ES-I3 (cell line): ENCODE measurements around the gene WNK1.
"Not testable (repeated sequence)": the region's sequence is repeated elsewhere in the genome, so short reads cannot be mapped to it uniquely, and the experiment has no call there.

Experiments used
- H3K36me3 ChIP-seq: 2 replicates; pipeline ENCODE4 v1.6.1; 2013; ENCODE audit warnings: mild to moderate bottlenecking, low read length, control low read depth, moderate library complexity; ENCODE audit not compliant: insufficient read depth
- H3K4me1 ChIP-seq: 2 replicates; pipeline ENCODE4 v1.6.1; 2013; ENCODE audit warnings: mild to moderate bottlenecking, control low read depth, low read length; ENCODE audit not compliant: insufficient read depth
- H3K9ac ChIP-seq: 2 replicates; pipeline ENCODE4 v1.6.1; 2013; ENCODE audit warnings: low read depth, mild to moderate bottlenecking, low read length, moderate library complexity
- H3K9me3 ChIP-seq: 2 replicates; pipeline ENCODE4 v1.6.1; 2013; ENCODE audit warnings: mild to moderate bottlenecking, low read length, moderate library complexity; ENCODE audit not compliant: control insufficient read depth, insufficient read depth

The WNK1 gene

DNA sequence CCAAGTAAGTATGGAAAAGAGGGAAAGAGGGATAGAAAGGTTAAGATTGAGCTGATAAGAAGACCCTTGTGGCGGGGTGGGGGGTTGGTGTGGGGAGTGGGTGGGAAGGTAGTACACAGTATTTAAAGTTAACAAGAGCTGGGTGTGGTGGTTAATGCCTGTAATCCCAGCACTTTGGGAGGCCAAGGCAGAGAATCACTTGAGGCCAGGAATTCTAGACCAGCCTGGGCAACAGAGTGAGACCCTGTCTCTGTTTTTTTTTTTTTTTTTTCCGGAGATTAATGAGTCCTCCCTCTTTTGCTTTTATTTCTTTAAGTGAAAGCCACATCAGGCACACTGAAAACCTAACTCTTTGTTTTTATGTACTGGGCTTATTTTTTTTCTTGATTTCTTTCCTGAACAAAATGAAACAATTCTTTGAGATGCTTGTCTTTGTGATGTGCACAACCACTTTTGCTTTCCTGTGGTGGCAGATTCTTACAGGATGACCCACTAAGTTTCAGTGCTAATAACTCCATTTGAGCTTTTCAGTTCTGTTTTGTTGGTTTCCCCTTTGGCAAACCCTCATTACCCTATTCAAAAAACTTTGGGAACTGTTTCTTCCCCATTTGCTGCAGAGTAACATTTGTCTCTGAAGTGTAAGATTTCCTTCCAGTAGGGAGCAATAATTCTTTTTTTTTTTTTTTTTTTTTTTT lies 54.8 kb downstream of the WNK1 start:
- peaks cover 9% of the 10 kb centered on the region for H3K4me1 ChIP-seq
- no peaks in the 10 kb centered on the region for H3K36me3 ChIP-seq
- H3K9ac ChIP-seq: no peak overlapping the region
- H3K9me3 ChIP-seq: no peaks in the 10 kb centered on the region

GRCh38 chr12:810116-810515 lies 57.7 kb downstream of the WNK1 start:
- Histone ChIP-seq H3K36me3 (peaks cover 2% of the 10 kb centered on the region), H3K9me3 (no peaks in the 10 kb centered on the region), H3K9ac (no peak overlapping the region), H3K4me1 (peaks cover 9% of the 10 kb centered on the region)

GRCh38 chr12:810671-811415 lies 58.5 kb downstream of the WNK1 start:
- Histone ChIP-seq H3K9ac (no peak overlapping the region), H3K4me1 (peaks cover 9% of the 10 kb centered on the region), H3K36me3 (peaks cover 2% of the 10 kb centered on the region), H3K9me3 (no peaks in the 10 kb centered on the region)

- Histone ChIP-seq H3K9ac (no peak overlapping the region), H3K9me3 (no peaks in the 10 kb centered on the region), H3K36me3 (peaks cover 2% of the 10 kb centered on the region), H3K4me1 (peaks cover 7% of the 10 kb centered on the region)
These were observed 60.6 kb downstream of the WNK1 start for GRCh38 chr12:812950-813349.

- not testable (repeated sequence) for H3K4me1 ChIP-seq, H3K9ac ChIP-seq, H3K9me3 ChIP-seq, H3K36me3 ChIP-seq
These were observed 65.1 kb downstream of the WNK1 start for GRCh38 chr12:817456-817855.

GRCh38 chr12:817941-818600 lies 65.7 kb downstream of the WNK1 start:
- Histone ChIP-seq H3K4me1 (peaks cover 9% of the 10 kb centered on the region; the same call in 1 of the 2 replicates), H3K9ac (no peak overlapping the region), H3K9me3 (peaks cover 3% of the 10 kb centered on the region; the same call in 1 of the 2 replicates), H3K36me3 (peaks cover 9% of the 10 kb centered on the region)

- no peak overlapping the region for H3K9ac ChIP-seq
- H3K36me3 ChIP-seq: peaks cover 9% of the 10 kb centered on the region
- peaks cover 8% of the 10 kb centered on the region; the same call in 1 of the 2 replicates for H3K9me3 ChIP-seq
- H3K4me1 ChIP-seq: peaks cover 9% of the 10 kb centered on the region; the same call in 1 of the 2 replicates
These were observed 66.4 kb downstream of the WNK1 start for GRCh38 chr12:818733-819132.

GRCh38 chr12:820336-820735 lies 68.0 kb downstream of the WNK1 start:
- H3K36me3 ChIP-seq: peaks cover 7% of the 10 kb centered on the region
- peaks cover 9% of the 10 kb centered on the region; the same call in 1 of the 2 replicates for H3K4me1 ChIP-seq

GRCh38 chr12:823028-823698 lies 70.8 kb downstream of the WNK1 start:
- H3K9me3 ChIP-seq: peaks cover 8% of the 10 kb centered on the region; the same call in 1 of the 2 replicates
- H3K36me3 ChIP-seq: peaks cover 12% of the 10 kb centered on the region; the same call in 1 of the 2 replicates
- peaks cover 5% of the 10 kb centered on the region; the same call in 1 of the 2 replicates for H3K4me1 ChIP-seq
- H3K9ac ChIP-seq: no peak overlapping the region

More at GRCh38 chr12:820336-820735, 68.0 kb downstream of the WNK1 start:
- Histone ChIP-seq H3K9me3 (peaks cover 8% of the 10 kb centered on the region; the same call in 1 of the 2 replicates), H3K9ac (no peak overlapping the region)

- Histone ChIP-seq H3K9ac (no peak overlapping the region), H3K4me1 (no peaks in the 10 kb centered on the region), H3K9me3 (peaks cover 8% of the 10 kb centered on the region; the same call in 1 of the 2 replicates), H3K36me3 (peaks cover 10% of the 10 kb centered on the region)
These were observed 74.0 kb downstream of the WNK1 start for GRCh38 chr12:826331-826730.

DNA sequence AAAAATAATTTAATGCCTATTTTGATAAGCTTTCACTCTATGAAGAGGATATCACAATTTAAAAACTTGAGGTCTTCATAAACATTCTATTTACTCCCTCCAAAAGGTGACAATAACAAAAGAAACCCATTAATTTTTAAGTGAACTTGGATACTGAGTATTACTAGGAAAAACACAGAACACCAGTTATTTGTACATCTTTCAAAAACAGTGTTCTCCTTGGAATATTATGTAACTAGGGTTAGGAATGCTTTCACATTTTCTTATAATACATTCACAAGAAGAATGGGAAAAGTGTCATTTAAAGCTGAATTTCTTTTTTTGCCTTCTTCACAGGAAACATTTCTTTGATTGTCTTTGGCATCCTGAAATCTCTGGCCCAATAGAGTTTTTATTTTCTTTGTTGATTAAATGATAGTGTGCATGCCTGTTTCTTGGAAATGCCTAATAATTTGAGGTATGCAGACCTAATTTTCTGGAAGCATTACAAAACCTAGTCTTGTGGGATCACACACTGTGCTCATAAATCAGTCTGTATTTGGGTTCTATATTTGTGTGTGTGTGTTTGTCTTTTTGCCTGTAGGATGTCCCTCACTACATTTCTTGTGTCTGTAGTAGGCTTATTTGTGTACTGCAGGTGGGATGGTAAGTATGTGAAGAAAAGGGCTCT lies 76.5 kb downstream of the WNK1 start:
- Histone ChIP-seq H3K9me3 (no peaks in the 10 kb centered on the region), H3K36me3 (peaks cover 10% of the 10 kb centered on the region), H3K9ac (no peak overlapping the region), H3K4me1 (no peaks in the 10 kb centered on the region)

GRCh38 chr12:830111-830867 lies 77.9 kb downstream of the WNK1 start:
- Histone ChIP-seq H3K4me1 (no peaks in the 10 kb centered on the region), H3K36me3 (peaks cover 10% of the 10 kb centered on the region), H3K9me3 (no peaks in the 10 kb centered on the region), H3K9ac (no peak overlapping the region)
